HG03060 (cell line): ENCODE results near the gene BMP7.
"Not testable (repeated sequence)": the region's sequence is repeated elsewhere in the genome, so short reads cannot be mapped to it uniquely, and the experiment has no call there.

Experiments
- ATAC-seq: cut with Tn5 transposase; IDR thresholded peaks from one replicate; pipeline ENCODE4 v1.9.1; 2021; ENCODE audit warnings: low read depth, moderate number of reproducible peaks; ENCODE audit not compliant: unreplicated experiment

The BMP7 gene

GRCh38 chr20:57288651-57289277 is 22.3 kb upstream of the BMP7 start:
- ATAC-seq: no peak

GRCh38 chr20:57287901-57288300 is 21.5 kb upstream of the BMP7 start:
- ATAC-seq: no peak

DNA sequence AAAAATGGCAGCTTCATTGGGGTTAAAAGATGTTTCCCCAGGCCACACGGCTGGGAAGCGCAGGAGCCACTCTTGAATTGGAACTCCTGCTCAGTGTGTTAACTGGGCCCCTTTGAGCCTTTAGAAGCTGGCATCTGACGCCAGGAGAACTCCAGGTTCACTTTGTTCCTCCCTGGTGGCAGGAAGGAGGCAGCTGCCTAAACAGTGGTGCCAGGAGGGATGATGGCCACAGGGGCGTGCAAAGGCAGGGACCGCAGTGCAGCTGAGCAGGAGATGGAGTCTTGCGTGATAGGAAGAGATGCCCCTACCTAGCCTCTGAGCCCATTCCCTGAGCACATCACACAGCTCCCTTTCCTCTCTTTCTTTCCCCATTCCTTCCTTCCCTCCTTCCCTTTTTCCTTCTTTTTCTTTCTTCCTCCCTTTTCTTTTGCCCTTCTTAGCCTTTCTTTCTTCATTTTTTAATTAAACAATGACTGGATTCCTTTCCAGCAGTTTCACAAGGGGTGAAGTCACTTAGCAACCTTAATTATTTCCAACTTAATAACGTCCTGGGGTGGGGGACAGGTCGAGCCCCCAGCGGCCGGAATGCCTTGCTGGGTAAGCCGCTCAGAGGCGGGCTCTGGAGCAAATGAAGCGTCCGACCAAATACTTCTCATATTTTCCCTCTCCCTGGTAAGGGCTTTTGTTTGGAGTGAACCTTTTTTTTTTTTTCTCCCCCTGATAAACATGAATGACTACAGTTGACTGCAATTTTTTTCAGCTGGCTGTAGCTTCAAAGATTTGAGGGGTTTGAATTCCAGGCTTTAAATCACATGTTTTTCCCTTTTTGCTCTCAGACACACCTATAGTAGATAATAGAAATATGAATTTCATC is 20.8 kb upstream of the BMP7 start:
- no peak for ATAC-seq

DNA sequence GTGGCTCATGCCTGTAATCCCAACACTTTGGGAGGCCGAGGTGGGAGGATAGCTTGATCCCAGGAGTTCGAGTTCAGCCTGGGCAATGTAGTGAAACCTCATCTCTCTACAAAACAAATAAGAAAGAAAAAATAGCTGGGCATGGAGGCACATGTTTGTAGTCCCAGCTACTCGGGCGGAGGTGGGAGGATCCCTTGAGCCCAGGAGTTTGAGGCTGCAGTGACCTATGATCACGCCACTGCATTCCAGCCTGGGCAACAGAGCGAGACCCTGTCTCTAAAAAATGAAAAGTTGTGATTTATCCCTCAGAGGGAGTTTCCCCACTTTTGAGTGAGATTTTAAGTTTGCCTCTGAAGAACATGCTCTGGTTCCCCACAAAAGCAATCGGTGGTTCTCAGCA is 17.4 kb upstream of the BMP7 start:
- ATAC-seq: no peak

GRCh38 chr20:57282670-57283361 is 16.4 kb upstream of the BMP7 start:
- ATAC-seq: no peak

GRCh38 chr20:57281900-57282299 is 15.5 kb upstream of the BMP7 start:
- no peak for ATAC-seq

DNA sequence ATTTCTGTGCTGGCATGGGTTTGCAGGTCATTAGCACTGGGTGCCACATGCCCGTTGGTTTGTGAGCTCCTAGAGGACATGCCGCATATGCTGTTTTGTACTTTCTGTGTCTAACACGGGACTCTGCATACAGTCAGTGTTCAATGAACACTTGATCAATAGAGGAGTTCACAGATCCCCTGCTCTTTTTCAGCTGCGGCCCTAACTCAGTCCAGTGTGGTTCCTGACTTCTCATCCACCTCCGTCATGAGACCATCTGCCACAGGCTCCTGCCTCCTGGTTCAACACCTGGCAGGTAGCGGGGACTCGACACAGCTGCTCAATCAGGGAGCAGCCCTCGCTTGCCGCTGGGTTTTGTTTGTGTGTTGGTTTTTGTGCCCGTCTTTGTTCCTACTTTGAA is 13.8 kb upstream of the BMP7 start:
- ATAC-seq: no peak

GRCh38 chr20:57279548-57279947 is 13.1 kb upstream of the BMP7 start:
- ATAC-seq: not testable (repeated sequence)

GRCh38 chr20:57278457-57278856 is 12.0 kb upstream of the BMP7 start:
- ATAC-seq: no peak

- ATAC-seq: no peak
These were observed 11.1 kb upstream of the BMP7 start for GRCh38 chr20:57277398-57278105.

GRCh38 chr20:57276221-57276620 is 9.8 kb upstream of the BMP7 start:
- no peak for ATAC-seq

DNA sequence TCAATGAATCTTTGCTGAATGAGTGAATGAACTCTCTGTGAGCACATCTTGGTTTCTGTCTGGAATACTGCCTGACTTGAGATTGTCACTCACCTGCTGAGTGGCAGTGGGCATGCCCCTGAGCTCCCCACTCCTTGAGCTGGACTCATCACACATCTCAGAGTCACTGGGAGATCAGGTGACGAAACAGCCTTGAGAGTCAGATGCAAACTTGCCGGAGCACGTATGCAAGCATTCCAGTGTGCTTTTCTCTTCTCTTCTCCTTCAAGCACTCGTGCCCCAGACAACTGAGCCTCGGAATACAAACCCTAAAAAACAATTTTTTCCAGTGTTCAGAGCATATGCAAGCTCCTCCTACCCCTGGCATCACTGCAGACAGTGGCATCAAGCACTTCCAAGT is 9.4 kb upstream of the BMP7 start:
- ATAC-seq: no peak

DNA sequence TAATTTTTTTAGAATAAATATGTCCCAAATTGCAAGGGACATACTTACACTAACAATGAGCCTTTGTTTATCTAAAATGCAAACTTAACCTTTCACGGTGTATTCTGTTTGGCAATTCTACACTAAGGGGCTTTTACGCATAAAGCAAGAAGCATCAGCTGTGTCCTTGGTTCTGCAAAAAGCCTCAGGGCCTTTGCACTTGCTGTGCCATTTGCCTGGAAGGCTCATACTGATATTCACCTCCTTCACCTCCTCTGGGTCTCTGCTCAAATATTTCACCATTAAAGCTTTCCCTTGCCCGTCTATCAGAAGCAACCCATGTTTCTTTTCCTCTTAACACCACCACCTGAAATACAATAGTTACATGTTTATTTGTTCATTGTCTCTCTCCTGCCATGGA is 8.9 kb upstream of the BMP7 start:
- no peak for ATAC-seq

DNA sequence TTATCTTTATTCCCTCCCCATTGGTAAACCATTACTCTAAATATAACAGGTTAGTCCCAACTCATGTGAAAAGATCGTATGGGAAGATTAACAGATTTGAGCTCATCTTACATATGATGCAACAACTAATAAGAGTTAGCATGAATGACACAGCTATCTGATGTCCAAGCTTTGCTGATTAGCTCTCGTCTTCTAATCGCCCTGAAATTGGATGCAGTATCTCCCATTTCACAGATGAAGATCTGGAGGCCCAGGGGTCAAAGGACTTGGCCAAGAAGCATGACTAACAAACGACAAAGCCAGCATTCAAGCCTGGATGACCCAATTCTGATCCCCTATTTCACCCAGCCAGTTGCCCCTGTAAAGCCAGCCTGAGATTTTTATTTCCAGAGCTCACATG is 8.4 kb upstream of the BMP7 start:
- no peak for ATAC-seq

DNA sequence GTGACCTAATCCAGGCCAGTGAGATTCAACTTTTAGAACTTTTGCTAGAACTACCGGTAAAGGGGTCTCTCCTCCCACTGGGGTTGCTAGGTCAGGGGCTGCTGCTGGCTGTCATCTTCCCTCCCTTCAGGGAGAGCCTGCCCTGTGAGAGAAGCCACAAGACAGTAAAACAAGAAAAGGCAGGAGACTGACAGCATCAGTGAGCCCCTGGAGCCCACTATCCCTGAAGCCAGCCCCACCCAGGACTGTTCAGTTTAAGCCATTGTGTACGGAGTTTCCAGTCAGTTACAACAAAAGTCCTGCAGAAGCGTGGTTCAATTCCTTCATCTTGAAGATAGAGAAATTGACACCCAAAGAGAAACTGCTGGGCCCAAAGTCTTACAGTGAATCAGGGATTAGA is 7.9 kb upstream of the BMP7 start:
- ATAC-seq: no peak

DNA sequence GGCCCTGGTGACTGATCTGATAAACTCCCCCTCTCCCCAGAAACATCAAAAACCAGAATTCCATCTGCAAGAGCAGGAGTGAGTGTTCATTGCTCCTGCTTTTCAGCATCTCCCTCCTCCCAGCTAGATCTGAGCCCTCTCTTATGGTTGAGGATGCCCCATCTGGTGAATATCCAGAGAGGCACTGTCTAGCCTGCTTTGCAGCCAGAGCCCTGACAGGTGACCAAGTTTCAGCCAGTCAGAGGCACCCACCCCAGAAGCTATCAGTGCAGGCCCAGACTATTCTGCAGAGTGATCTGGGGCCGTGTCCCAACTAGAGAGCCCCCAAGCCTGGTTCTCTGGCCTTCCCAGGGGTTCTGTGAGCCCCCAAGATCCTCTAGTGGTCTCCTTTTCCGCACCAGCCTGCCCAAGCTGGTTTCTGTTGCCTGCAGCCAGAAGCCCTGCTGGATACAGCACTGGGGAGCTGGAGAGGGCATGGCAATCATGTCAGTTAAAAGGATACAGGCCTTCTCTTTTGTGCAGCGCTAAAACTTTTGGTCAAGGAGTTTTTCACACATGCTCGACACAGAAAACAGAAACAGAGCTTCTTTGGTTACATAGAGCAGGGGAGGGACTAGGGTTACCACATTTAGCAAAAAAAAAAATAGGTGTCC is 6.6 kb upstream of the BMP7 start:
- ATAC-seq: no peak

DNA sequence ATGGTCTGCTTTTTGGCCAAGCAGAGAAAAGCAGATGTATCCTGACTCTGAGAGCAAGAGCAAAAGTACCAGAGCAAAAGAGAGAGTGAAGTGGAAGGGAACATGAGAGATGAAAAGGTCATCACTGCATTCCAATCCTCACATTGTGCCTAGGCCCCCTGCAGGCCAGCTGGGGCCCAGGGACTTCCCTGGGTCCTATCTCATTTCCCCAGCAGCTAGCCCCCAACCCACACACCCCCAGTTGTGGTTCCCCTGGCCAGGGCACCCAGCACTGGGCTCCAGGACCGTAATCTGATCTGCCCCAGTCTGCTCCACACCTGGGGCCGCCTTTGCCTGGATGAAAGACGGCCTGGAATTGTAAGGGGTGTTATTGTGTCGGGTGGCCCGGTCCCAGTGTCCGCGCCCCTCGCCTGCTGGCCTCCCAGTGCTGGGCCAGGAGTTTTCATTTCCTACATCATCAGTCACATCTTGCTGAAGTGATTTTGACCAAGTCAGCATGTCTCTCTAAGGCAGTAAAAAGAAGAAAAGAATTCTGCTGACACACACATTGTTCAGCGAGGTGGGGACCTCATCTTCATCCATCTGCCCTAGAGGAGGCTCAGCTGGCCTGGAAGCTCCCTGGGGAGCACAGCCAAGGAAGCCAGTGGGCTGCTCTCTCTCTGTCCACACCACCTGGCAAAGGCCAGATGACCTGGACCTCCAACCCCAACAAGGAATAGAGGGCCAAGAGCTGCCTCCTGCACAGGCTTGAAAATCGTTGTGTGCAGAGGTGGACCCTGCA is 4.0 kb upstream of the BMP7 start:
- no peak for ATAC-seq

- no peak for ATAC-seq
These were observed 2.9 kb upstream of the BMP7 start for GRCh38 chr20:57269148-57269984.
